ENCODE data around the gene CCDC171.
"Not testable (repeated sequence)": the region's sequence is repeated elsewhere in the genome, so short reads cannot be mapped to it uniquely, and the experiment has no call there.

DNA sequence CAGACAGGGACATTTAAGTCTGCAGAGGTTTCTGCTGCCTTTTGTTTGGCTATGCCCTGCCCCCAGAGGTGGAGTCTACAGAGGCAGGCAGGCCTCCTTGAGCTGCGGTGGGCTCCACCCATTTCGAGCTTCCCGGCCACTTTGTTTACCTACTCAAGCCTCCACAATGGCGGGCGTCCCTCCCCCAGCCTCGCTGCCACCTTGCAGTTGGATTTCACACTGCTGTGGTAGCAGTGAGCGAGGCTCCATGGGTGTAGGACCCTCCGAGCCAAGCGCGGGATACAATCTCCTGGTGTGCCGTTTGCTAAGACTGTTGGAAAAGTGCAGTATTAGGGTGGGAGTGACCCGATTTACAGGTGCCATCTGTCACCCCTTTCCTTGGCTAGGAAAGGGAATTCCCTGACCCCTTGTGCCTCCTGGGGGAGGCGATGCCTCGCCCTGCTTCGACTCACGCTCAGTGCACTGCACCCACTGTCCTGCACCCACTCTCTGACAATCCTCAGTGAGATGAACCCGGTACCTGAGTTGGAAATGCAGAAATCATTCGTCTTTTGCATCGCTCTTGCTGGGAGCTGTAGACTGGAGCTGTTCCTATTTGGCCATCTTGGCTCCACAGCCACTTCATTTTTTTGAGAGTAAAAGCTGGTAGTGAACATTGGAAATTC is 48.0 kb downstream of the CCDC171 start:
- TF ChIP-seq POLR2A (IDR thresholded peaks at IDR 0.05): not testable (repeated sequence)
- TF ChIP-seq, protein P1, sequence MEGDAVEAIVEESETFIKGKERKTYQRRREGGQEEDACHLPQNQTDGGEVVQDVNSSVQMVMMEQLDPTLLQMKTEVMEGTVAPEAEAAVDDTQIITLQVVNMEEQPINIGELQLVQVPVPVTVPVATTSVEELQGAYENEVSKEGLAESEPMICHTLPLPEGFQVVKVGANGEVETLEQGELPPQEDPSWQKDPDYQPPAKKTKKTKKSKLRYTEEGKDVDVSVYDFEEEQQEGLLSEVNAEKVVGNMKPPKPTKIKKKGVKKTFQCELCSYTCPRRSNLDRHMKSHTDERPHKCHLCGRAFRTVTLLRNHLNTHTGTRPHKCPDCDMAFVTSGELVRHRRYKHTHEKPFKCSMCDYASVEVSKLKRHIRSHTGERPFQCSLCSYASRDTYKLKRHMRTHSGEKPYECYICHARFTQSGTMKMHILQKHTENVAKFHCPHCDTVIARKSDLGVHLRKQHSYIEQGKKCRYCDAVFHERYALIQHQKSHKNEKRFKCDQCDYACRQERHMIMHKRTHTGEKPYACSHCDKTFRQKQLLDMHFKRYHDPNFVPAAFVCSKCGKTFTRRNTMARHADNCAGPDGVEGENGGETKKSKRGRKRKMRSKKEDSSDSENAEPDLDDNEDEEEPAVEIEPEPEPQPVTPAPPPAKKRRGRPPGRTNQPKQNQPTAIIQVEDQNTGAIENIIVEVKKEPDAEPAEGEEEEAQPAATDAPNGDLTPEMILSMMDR (IDR thresholded peaks at IDR 0.05): not testable (repeated sequence)
